SU-DHL-6 (cell line): ENCODE data around the gene OR56A3.
"Not testable (repeated sequence)": the region's sequence is repeated elsewhere in the genome, so short reads cannot be mapped to it uniquely, and the experiment has no call there.

Experiments
- H2AFZ ChIP-seq: fragments of 200-600 bp; sonication (generic); 2 replicates; pipeline ENCODE4 v1.6.1; 2014; ENCODE audit warnings: low read depth, mild to moderate bottlenecking, moderate library complexity, mixed read lengths, antibody characterized with exemption, low read length; ENCODE audit not compliant: severe bottlenecking
- H3F3A ChIP-seq: fragments of 200-600 bp; shearing (Covaris generic); 2 replicates; pipeline ENCODE4 v1.6.0; 2016; ENCODE audit warnings: antibody characterized with exemption, mild to moderate bottlenecking; ENCODE audit not compliant: insufficient read depth
- H3K27ac ChIP-seq: fragments of 200-600 bp; sonication (generic); 2 replicates; pipeline ENCODE4 v1.5.1; 2016; ENCODE audit warnings: low read depth, mild to moderate bottlenecking, low read length, moderate library complexity, mixed read lengths
- H3K27me3 ChIP-seq: fragments of 200-600 bp; sonication (generic), shearing (Covaris generic); 2 replicates; pipeline ENCODE4 v1.6.0; 2014; ENCODE audit warnings: mild to moderate bottlenecking, low read length
- H3K36me3 ChIP-seq: fragments of 200-600 bp; sonication (generic); 2 replicates; pipeline ENCODE4 v1.6.1; 2014; ENCODE audit warnings: mild to moderate bottlenecking, low read length, mixed read lengths
- H3K4me2 ChIP-seq: fragments of 300-600, 200-600 bp; shearing (Covaris generic), sonication (generic); 2 replicates; pipeline ENCODE4 v1.6.0; 2014; ENCODE audit warnings: low read length, low read depth, mild to moderate bottlenecking; ENCODE audit not compliant: poor library complexity, severe bottlenecking
- H3K4me3 ChIP-seq: fragments of 200-600 bp; sonication (generic); 2 replicates; pipeline ENCODE4 v1.5.1; 2014; ENCODE audit warnings: antibody characterized with exemption, low read length, mild to moderate bottlenecking, mixed read lengths; ENCODE audit not compliant: insufficient read depth, poor library complexity, severe bottlenecking
- H3K79me2 ChIP-seq: fragments of 200-600 bp; sonication (generic); 2 replicates; pipeline ENCODE4 v1.6.1; 2014; ENCODE audit warnings: mild to moderate bottlenecking, low read length, moderate library complexity; ENCODE audit not compliant: insufficient read depth
- H3K9ac ChIP-seq: fragments of 200-600 bp; sonication (generic); 2 replicates; pipeline ENCODE4 v1.7.0; 2014; ENCODE audit warnings: mild to moderate bottlenecking, low read length
- H3K9me2 ChIP-seq: fragments of 200-600 bp; sonication (generic); replicated peaks from 2 replicates; pipeline ENCODE4 v1.6.1; 2014; ENCODE audit warnings: low read length; ENCODE audit not compliant: insufficient read depth
- H3K9me3 ChIP-seq: fragments of 200-600 bp; sonication (generic); 2 replicates; pipeline ENCODE4 v1.6.1; 2014; ENCODE audit warnings: low read length, mixed read lengths; ENCODE audit not compliant: insufficient read depth
- H4K20me1 ChIP-seq: fragments of 200-600 bp; sonication (generic); 2 replicates; pipeline ENCODE4 v1.6.1; 2014; ENCODE audit warnings: low read depth, mild to moderate bottlenecking, antibody characterized with exemption, low read length, moderate library complexity, mixed read lengths
- EZH2phosphoT487 ChIP-seq: fragments of 200-600 bp; sonication (generic), shearing (Covaris generic); conservative IDR thresholded peaks from 2 replicates; pipeline ENCODE4 v1.6.1; 2018; ENCODE audit warnings: mild to moderate bottlenecking, antibody characterized with exemption, low read length, moderate library complexity, mixed read lengths
- TF ChIP-seq, protein P1 (sequence below): fragments of 200-600 bp; sonication (generic); IDR thresholded peaks from one replicate; pipeline ENCODE4 v1.5.1; 2017; ENCODE audit warnings: antibody characterized with exemption, mild to moderate bottlenecking, low read length, moderate library complexity; ENCODE audit not compliant: insufficient read depth, poor library complexity, severe bottlenecking

OR56A3 gene

GRCh38 chr11:5940748-5941147 lies 1.3 kb upstream of the OR56A3 start:
- no peak overlapping the region for H3K9ac ChIP-seq
- H3K27me3 ChIP-seq: no peaks in the 10 kb centered on the region
- H3K79me2 ChIP-seq: no peaks in the 10 kb centered on the region
- no peaks in the 10 kb centered on the region for H3K9me2 ChIP-seq
- H2AFZ ChIP-seq: no peak overlapping the region
- TF ChIP-seq, protein P1, sequence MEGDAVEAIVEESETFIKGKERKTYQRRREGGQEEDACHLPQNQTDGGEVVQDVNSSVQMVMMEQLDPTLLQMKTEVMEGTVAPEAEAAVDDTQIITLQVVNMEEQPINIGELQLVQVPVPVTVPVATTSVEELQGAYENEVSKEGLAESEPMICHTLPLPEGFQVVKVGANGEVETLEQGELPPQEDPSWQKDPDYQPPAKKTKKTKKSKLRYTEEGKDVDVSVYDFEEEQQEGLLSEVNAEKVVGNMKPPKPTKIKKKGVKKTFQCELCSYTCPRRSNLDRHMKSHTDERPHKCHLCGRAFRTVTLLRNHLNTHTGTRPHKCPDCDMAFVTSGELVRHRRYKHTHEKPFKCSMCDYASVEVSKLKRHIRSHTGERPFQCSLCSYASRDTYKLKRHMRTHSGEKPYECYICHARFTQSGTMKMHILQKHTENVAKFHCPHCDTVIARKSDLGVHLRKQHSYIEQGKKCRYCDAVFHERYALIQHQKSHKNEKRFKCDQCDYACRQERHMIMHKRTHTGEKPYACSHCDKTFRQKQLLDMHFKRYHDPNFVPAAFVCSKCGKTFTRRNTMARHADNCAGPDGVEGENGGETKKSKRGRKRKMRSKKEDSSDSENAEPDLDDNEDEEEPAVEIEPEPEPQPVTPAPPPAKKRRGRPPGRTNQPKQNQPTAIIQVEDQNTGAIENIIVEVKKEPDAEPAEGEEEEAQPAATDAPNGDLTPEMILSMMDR: no peak
- TF ChIP-seq EZH2phosphoT487: no peak
- no peak overlapping the region for H3K4me3 ChIP-seq
- H3F3A ChIP-seq: no peaks in the 10 kb centered on the region
- H3K36me3 ChIP-seq: no peaks in the 10 kb centered on the region
- H3K27ac ChIP-seq: no peak overlapping the region
- no peaks in the 10 kb centered on the region for H4K20me1 ChIP-seq
- no peaks in the 10 kb centered on the region for H3K9me3 ChIP-seq
- no peak overlapping the region for H3K4me2 ChIP-seq

DNA sequence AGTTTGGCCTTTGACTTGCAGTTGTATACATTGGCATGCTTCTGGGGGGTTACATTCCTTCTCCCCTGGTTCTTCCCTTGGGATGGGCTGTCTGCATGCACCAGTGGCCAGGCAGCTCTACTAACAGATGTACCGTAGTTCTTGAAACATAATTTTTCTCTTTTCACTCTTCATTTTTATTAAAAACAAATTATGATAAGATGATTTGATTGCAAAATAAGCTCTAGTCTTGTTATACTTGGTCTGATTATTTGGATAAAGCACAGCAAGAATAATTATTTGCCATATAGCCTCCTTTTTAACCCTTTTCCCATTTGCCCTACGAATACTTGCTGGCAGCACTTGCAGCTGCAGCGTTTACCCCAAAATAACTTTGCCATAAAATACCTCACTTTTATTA lies 13.5 kb downstream of the OR56A3 start:
- H3K27me3 ChIP-seq: no peaks in the 10 kb centered on the region
- H3F3A ChIP-seq: no peaks in the 10 kb centered on the region
- no peaks in the 10 kb centered on the region for H3K9me2 ChIP-seq
- no peaks in the 10 kb centered on the region for H3K79me2 ChIP-seq
- no peaks in the 10 kb centered on the region for H3K36me3 ChIP-seq
- H3K4me3 ChIP-seq: no peak overlapping the region
- H2AFZ ChIP-seq: no peak overlapping the region
- no peaks in the 10 kb centered on the region for H4K20me1 ChIP-seq
- peaks cover 8% of the 10 kb centered on the region; the same call in 1 of the 2 replicates for H3K9me3 ChIP-seq
- no peak overlapping the region for H3K27ac ChIP-seq
- no peak overlapping the region for H3K9ac ChIP-seq
- H3K4me2 ChIP-seq: no peak overlapping the region
- TF ChIP-seq, protein P1: no peak
- TF ChIP-seq EZH2phosphoT487: no peak

- not testable (repeated sequence) for H3K4me2 ChIP-seq, H3K79me2 ChIP-seq, H3K36me3 ChIP-seq, H3K9ac ChIP-seq, H3K9me3 ChIP-seq, H3K4me3 ChIP-seq, H3K27ac ChIP-seq, H3K9me2 ChIP-seq, H3F3A ChIP-seq, H4K20me1 ChIP-seq, H2AFZ ChIP-seq, H3K27me3 ChIP-seq
Observed at GRCh38 chr11:5960704-5961320, 18.8 kb downstream of the OR56A3 start.

DNA sequence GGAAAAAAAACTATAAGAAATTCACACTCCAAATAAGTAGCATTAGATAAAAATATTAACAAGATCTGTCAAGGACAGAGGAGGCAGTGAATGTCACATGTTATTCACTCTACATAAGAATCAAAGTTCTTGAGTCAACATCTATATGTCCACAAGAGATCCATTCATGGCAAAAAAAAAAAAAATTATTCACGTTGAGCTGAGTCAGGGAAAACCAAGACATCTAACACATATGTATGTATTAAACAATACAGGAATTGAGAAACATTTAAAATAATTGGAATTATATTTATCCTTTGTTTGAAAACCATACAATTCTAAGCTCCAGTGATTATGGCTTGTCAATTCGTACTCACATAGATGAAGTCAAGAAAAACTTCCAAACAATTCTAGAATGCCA lies 24.9 kb downstream of the OR56A3 start:
- Histone ChIP-seq H3K4me3 (no peak overlapping the region), H3K27me3 (no peaks in the 10 kb centered on the region), H2AFZ (no peak overlapping the region), H3K9ac (no peak overlapping the region), H3K9me2 (peaks cover 4% of the 10 kb centered on the region; the same call in 1 of the 2 replicates), H3K4me2 (no peak overlapping the region), H3K27ac (no peak overlapping the region), H3F3A (no peaks in the 10 kb centered on the region), H3K79me2 (no peaks in the 10 kb centered on the region), H4K20me1 (no peaks in the 10 kb centered on the region), H3K9me3 (no peaks in the 10 kb centered on the region), H3K36me3 (no peaks in the 10 kb centered on the region)
- no peak for TF ChIP-seq EZH2phosphoT487
- TF ChIP-seq, protein P1: no peak
